Jurkat, Clone E6-1 (cell line): ENCODE data around the gene SEC62.
A peak's percentile ranks its signal among the peaks of the same experiment; 100 is the strongest.
"Not testable (repeated sequence)": the region's sequence is repeated elsewhere in the genome, so short reads cannot be mapped to it uniquely, and the experiment has no call there.

Experiments
- DNase-seq: peaks from one replicate; pipeline ENCODE4 v3.0.0-alpha.2; 2011; ENCODE audit warnings: low read depth, low spot score
- H3K4me3 ChIP-seq: 2 replicates; pipeline ENCODE4 v1.5.1; 2011; ENCODE audit warnings: mild to moderate bottlenecking, low read length, control low read depth, moderate library complexity

SEC62 gene

DNA sequence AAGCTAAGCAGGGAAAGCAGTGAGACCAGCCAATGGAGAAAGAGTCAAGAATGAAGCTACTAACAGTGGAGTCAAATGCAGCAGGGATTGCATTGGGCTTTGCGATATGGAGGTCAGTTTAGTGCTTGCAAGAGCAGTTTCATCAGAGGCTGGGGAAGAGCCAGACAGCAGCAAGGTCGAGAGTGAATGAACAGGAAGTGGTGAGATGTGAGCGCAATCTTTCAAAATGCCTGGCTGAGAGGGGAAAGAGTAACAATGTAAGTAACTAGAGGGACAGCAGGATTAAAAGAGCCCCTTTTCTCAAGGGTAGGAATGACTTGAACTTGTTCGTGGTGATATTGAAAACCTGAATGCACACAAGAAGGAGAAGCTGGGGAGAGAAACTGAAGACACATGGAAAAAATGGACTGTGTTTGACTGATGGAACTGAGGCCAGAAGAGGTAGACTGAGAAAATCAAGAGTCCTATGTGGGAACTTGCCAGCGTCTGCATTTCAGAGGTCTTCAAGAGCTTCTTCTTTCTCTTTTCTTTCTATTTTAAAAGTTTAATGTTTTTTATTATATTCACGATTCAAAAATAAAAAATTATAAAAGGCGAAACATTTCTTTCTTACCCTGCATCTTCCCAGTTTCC lies 40.5 kb downstream of the SEC62 start:
- DNase-seq = peak; percentile 79
- peak overlapping the region; percentile 19 for H3K4me3 ChIP-seq

DNA sequence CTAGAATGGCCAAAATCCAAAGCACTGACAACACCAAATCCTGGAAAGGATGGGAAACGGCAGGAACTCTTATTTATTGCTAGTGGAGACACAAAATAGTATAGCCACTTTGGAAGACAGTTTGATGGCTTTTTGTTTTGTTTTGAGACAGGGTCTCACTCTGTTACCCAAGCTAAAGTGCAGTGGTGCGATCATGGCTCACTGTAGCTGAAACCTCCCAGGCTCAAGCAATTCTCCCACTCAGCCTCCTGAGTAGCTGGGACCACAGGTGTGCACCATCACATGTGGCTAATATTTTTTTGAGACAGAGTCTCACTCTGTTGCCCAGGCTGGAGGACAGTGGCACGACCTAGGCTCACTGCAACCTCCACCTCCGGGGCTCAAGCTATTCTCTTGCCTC lies 43.9 kb downstream of the SEC62 start:
- DNase-seq = no peak
- no peak overlapping the region for H3K4me3 ChIP-seq

DNA sequence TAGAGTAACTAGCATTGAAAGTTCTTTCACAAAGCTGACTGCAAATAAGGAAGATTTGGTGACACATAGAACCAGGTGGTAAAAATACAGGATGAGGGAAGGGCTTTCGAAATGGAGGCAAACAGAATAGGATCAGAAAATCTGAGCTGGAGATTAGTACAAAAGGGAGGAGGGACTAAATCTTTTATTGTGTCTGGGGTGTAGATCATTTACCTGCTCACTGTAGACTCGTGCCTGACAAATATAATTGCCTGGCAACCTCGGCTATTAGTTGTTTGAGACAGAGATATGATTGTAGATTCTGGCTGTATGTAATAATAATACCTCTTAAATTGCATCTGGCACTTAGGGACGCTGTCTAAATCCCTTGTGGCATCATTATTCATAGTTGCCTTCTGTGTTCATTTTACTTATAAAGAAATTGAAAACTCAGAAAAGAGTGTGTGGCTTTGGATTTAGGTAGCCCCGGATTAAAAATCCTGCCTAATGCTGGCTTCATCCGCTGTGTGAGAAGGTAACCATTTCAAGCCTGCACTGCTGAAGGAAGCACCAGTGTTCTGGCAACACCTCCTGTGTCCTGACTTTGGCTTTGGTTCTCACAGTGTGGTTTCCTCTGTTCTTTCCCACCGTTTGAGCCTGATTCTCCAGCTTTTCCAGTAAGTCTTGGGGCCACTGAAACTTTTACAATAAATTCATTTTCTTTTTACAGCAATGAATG lies 46.2 kb downstream of the SEC62 start:
- H3K4me3 ChIP-seq = no peak overlapping the region
- no peak for DNase-seq

DNA sequence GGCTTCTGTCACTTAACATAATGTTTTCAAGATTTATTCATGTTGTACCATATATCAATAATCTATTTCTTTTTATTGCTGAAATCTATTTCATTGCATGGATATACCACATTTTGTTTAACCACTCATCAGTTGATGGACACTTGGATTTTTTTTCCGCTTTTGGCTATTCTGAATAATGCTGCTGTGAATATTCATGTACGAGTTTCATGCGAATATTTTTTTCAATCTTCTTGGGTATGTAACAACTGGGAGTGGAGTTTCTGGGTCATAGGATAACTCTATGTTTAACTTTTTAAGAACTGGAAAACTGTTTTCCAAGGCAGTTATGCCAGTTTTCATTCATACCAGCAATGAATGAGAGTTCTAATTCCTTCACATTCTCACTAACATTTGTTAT lies 49.5 kb downstream of the SEC62 start:
- no peak overlapping the region for H3K4me3 ChIP-seq
- DNase-seq = no peak

DNA sequence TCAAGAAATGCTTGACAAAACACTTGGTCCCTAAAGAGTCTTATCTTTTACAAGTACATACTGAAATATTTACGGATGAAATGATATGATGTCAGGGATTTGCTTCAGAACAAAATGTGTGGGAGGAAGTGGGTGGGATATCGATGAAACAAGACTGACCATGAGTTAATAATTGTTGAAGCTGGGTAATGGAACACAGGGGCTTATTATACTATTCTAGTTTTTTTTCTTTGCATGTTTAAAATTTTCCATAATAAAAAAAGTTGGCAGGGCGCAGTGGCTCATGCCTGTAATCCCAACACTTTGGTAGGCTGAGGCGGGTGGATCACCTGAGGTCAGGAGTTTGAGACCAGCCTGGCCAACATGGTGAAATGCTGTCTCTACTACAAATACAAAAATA lies 52.7 kb downstream of the SEC62 start:
- DNase-seq, H3K4me3 ChIP-seq: not testable (repeated sequence)

DNA sequence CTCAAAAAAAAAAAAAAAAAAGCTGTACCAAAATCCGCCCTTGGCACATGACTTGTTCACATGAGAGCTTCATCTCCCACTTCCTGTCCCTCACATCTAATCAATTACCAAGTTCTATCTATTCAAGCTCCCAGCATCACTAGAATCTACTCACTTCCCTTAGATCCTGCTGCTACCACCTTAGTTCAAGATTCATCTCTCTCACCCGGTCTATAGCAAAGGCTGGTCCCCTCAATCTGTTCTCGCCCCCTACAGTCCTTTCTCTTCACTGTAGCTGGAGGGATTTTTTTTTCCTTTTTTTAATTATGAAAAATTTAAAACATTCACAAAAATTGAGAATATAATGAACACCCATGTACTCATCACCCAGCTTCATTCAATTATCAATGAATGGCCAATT lies 54.5 kb downstream of the SEC62 start:
- DNase-seq = no peak
- no peak overlapping the region for H3K4me3 ChIP-seq

DNA sequence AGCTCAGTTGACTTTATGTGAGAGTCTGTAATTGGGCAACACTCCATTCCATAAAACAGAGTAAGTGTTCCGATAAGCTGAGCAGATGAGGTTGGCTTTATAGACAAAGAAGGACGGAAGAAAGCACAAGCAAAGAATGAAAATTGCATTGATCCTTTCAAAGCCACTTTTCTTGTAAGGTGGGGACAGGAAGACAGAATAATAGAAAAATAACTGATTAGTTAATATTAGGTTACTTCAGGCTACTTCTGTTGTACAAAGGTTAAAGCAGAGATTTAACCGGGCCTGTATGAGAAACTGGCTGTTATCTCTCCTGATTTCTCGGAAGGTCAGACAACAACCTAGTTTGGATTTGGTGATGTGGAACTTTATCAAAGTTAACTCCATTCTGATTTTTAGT lies 55.7 kb downstream of the SEC62 start:
- no peak for DNase-seq
- H3K4me3 ChIP-seq = no peak overlapping the region

DNA sequence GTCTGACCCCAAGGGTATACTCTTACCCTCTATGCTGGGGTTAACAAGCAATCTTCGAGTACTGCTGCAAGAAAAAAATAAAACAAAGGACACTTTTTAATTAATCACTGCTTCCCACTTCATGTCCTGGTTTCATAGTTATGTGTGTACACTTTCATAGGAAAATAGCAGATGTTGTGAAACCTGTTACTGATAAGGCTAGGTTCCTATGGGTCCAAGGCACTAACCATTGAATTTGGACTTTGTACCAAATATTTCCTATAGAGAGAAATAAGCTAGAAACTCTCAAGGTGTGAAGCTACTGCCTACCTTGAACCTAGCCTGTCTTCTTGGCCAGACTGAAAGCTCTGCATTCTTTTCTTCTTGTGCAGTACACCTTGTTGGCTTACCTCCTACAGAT lies 56.6 kb downstream of the SEC62 start:
- DNase-seq = no peak
- H3K4me3 ChIP-seq = no peak overlapping the region

DNA sequence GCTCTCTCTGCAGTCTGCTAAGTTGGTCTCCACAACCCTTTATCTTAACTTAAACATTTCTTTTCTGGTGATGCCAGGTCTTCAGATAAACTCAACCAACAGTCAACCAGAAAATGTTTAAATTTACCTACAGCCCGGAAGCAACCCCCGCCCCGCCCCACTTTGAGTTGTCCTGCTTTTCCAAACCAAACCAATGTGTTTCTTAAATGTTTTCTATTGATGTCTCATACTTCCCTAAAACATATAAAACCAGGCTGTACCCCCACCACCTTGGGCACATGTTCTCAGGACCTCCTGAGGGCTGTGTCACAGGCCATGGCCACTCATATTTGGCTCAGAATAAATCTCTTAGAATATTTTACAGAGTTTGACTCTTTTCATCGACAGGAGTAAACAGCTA lies 58.0 kb downstream of the SEC62 start:
- H3K4me3 ChIP-seq = no peak overlapping the region

DNA sequence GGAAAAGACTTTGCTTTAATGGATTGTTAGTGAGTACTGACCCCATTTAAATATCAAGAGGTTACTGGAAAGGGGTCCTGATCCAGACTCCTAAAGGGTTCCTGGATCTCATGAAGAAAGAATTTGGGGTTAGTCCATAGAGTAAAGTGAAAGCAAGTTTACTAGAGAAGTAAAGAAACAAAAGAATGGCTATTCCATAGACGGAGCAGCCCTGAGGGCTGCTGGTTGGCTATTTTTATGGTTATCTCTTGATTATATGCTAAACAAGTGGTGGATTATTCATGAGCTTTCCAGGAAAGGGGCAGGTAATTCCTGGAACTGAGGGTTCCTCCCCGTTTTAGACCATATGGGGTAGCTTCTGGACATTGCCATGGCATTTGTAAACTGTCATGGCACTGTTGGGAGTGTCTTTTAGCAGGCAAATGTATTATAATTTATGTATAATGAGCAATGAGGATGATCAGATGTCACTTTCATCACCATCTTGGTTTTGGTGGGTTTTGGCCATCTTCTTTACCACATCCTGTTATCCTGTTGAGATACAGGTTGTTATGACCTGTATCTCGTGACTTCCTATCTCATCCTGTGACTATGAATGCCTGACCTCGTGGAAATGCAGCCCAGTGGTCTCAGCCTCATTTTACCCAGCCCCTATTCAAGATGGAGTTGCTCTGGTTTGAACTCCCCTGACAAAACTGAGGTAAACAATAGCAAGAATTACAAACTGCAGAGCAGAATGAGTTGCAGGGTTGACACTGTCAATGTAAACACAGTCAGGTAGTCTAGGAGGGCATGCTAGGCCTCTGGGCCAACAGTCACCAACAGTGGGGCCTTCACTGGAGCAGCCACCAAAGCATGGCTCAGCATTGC lies 60.9 kb downstream of the SEC62 start:
- no peak overlapping the region for H3K4me3 ChIP-seq
- no peak for DNase-seq

More for the DNA sequence above, 58.0 kb downstream of the SEC62 start:
- DNase-seq = no peak

DNA sequence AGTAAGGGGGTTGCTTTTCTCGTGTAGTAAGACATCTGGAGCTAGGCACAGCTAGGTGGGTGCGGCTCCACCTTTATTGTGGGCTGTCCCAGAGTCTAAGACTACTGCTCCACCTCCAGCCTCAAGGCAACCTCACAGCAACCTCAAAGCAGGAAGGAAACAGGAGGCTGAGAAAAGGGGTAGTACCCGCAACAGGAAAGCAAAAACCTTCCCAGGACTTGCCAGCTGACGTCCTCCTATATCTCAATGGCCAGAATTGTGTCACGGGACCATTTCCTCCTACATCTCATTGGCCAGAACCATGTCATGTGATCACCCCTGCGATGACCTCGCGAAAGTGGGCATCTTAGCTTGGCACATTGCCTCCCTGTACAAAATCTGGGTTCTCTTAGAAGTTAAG lies 66.9 kb downstream of the SEC62 start:
- peak; percentile 97 for DNase-seq

DNA sequence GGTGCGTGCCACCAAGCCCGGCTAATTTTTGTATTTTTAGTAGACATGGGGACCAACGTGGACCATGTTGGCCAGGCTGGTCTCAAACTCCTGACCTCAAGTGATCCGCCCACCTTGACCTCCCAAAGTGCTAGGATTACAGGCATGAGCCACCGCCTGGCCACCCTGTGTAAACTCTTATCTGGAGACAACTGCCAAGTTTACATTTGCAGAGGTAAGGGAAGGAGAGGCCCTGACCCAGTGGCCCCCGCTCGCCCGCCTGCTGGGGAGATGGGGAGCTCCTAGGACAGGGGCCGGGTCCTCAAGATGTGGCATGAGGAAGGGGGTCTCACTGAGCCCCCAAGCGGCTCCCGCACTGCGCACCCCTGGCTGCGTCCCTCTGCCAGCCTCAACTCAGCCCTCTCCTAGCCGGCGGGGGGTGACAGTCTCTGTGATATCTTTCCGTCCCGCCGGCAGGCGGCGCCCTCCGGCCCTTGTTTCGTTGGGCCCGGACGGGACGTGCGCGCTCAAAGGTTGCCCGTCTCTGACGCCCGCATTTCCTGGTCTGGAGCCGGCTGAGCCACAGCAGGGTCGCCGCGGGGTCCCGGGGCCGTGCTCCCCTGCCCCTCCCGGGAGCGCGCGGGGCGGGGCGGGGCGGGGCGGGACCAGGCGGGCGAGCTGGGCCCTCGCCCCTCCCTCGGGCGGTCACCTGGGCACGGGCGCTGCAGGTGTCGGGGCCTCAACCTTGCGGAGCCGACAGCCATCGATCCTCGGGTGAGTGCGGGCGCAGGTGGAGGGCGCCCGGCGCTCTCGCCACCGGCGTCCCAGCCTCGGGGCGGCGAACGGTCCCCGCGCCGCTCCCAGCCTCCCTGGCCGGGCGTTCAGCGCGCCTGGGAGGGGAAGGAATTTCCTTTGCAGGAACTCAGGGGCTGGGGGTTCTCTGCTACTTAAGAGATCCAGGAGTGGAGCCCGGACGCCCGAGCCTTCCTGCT lies 71.1 kb downstream of the SEC62 start, which contains the start of gene GPR160:
Gene GPR160 (plus strand): TSS at position 533 of the 971 bp plus-strand sequence. CDS start 45,978 bp downstream, outside the sequence.
- peak within 1 kb of the TSS; percentile 50 for H3K4me3 ChIP-seq
- peak; percentile 55 for DNase-seq

More for the DNA sequence above, 66.9 kb downstream of the SEC62 start:
- H3K4me3 ChIP-seq = no peak overlapping the region

DNA sequence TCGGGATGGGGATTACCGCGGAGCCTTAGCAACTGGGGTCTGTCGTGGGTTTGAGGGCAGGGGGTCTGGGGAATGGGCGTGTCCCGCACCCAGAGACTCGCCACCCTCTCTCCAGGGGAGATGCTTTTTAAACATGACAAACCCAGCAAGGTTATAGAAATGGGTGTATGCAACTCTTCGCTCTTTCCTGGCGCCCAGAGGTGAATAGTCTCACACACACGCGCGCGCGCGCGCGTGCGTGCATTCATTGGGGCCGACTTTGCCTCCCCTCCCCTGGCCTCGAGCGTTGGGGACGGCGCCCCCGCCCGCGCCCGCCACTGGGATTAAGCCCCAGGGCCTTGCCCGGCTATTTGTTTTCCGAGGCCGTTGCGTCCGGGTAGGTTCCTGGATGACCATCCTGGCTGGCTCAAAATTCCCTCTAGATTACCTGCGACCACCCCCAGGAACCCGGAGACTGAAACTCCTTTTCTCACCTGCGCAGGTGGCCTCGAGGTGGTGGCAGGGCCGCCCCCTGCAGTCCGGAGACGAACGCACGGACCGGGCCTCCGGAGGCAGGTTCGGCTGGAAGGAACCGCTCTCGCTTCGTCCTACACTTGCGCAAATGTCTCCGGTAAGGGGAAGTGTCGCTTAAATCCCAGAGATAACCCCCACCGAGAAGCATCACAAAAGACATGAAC lies 72.0 kb downstream of the SEC62 start:
- DNase-seq = no peak
- peak overlapping the region; percentile 50 for H3K4me3 ChIP-seq

DNA sequence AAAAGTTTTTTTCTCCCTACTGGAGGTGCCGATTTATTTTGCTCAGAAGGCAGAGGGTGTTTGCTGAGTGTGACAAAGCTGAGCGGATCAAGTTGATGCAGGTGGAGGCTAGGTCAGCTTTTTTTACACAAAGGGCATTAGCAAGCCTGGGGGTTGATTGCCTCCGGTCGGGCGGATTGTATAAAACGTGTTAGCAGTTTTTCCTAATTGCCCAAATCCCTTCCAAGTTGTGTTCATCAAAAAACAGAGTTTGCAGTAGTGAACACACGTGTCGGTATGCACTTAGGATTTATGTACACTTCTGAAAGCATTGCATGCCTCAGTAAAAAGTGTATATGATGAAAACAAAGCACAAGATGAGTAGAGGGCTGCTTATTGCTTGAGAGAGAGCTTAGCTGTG lies 73.8 kb downstream of the SEC62 start:
- no peak for DNase-seq
- no peak overlapping the region for H3K4me3 ChIP-seq

DNA sequence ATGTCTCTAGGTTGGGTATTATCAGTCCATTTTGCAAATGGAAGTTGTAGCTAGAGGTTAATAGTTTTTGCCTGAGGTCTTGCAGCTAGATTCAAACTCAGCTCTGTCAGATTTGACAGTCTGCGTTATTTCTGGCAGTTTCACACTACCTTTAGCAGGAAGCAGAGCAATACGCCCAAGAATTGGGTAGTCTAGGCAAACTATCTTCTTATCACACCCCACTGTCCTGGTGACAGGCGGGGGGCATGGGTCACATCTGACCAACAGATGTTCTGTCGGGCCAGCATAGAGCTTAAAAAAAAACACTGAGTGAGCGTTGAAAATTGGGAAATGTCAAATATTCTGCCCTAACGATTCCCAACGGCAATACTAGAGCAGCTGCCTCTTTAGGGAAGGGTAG lies 76.9 kb downstream of the SEC62 start:
- DNase-seq = no peak

DNA sequence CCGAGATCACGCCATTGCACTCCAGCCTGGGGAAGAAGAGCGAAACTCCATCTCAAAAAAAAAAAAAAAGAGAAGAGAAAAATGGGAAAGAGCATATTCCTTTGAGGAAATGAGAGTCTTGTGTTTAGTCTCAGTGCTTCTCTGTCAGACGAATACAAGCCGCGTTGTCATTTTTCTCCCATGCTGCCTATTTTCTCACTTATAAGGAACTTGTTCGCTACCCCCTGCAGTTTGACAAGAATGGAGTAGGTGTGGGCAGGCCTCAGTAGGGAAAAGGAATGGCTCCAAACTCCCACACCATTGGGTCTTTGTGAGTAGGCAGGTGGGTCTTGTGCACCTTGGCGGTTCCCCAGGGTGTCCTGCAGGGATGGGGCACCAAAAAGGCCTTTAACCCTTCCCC lies 77.7 kb downstream of the SEC62 start:
- DNase-seq = no peak
- no peak overlapping the region for H3K4me3 ChIP-seq

More for the DNA sequence above, 76.9 kb downstream of the SEC62 start:
- H3K4me3 ChIP-seq = no peak overlapping the region

DNA sequence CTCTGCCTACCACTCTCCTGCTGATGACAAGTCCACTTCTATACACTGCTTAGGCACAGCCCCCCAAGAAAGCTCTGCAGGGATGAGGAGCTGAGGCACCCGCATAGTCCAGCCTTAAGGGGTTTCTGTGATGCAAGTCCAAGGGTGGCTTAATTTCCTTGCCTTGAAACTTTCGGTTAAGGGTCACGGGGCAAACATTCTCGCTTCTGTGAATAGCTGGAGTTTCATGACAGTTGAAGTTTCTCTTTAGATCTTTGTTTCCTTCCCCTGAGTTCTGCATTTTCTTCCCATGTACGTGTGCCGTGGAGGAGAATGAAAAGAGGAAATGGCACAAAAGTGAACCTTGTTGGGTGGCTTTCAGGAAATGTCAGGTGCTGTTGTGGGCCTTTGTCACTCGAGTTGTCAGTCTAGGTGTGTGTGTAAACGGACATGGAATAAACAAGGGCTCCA lies 78.2 kb downstream of the SEC62 start:
- no peak for DNase-seq
- no peak overlapping the region for H3K4me3 ChIP-seq
